GM18499 (cell line): ENCODE measurements around the gene SPRED2.

Experiments used
- ATAC-seq: cut with Tn5 transposase; IDR thresholded peaks from one replicate; pipeline ENCODE4 v1.9.1; 2021; ENCODE audit warnings: moderate number of reproducible peaks; ENCODE audit not compliant: insufficient read depth, unreplicated experiment

The SPRED2 gene

GRCh38 chr2:65261676-65262075 is 170.7 kb downstream of the SPRED2 start:
- no peak for ATAC-seq
